ENCODE results near the gene ACOX1.

The ACOX1 gene

GRCh38 chr17:75922963-75923874 is 55.7 kb downstream of the ACOX1 start:
- DNase-seq = no peak
- no peak for TF ChIP-seq CTCF (IDR thresholded peaks at IDR 0.05; ENCODE audit: low read depth, low read length, missing control alignments)
- no peak overlapping the region for H3K27ac ChIP-seq
- H3K4me3 ChIP-seq (ENCODE audit: low read depth, low read length) = no peak overlapping the region
- in situ Hi-C loops (cut with HindIII; ENCODE audit: low pct_ligation_motif_present, low sequenced_read_pairs) = no loop called here
- H3K36me3 ChIP-seq (replicated peaks) = no peaks in the 10 kb centered on the region
- H3K27me3 ChIP-seq (replicated peaks) = no peaks in the 10 kb centered on the region

- Histone ChIP-seq H3K27ac (no peak overlapping the region), H3K4me3 (ENCODE audit: low read depth, low read length) (no peak overlapping the region), H3K27me3 (replicated peaks) (no peaks in the 10 kb centered on the region), H3K36me3 (replicated peaks) (no peaks in the 10 kb centered on the region)
- DNase-seq = no peak
- no peak for TF ChIP-seq CTCF (IDR thresholded peaks at IDR 0.05; ENCODE audit: low read depth, low read length, missing control alignments)
- in situ Hi-C loops (cut with HindIII; ENCODE audit: low pct_ligation_motif_present, low sequenced_read_pairs) = no loop called here
Observed at GRCh38 chr17:75922173-75922961, 56.6 kb downstream of the ACOX1 start.

GRCh38 chr17:75921596-75921995 is 57.4 kb downstream of the ACOX1 start:
- TF ChIP-seq CTCF (IDR thresholded peaks at IDR 0.05; ENCODE audit: low read depth, low read length, missing control alignments) = no peak
- no peak for DNase-seq
- H3K4me3 ChIP-seq (ENCODE audit: low read depth, low read length) = no peak overlapping the region
- H3K27me3 ChIP-seq (replicated peaks) = no peaks in the 10 kb centered on the region
- no peaks in the 10 kb centered on the region for H3K36me3 ChIP-seq (replicated peaks)
- in situ Hi-C loops (cut with HindIII; ENCODE audit: low pct_ligation_motif_present, low sequenced_read_pairs) = no loop called here
- H3K27ac ChIP-seq = no peak overlapping the region

GRCh38 chr17:75920045-75920560 is 58.9 kb downstream of the ACOX1 start:
- H3K36me3 ChIP-seq (replicated peaks) = no peaks in the 10 kb centered on the region
- in situ Hi-C loops (cut with HindIII; ENCODE audit: low pct_ligation_motif_present, low sequenced_read_pairs) = no loop called here
- no peak overlapping the region for H3K4me3 ChIP-seq (ENCODE audit: low read depth, low read length)
- no peak overlapping the region for H3K27ac ChIP-seq
- DNase-seq = no peak
- no peaks in the 10 kb centered on the region for H3K27me3 ChIP-seq (replicated peaks)
- no peak for TF ChIP-seq CTCF (IDR thresholded peaks at IDR 0.05; ENCODE audit: low read depth, low read length, missing control alignments)

GRCh38 chr17:75919611-75920010 is 59.4 kb downstream of the ACOX1 start:
- no peak overlapping the region for H3K4me3 ChIP-seq (ENCODE audit: low read depth, low read length)
- in situ Hi-C loops (cut with HindIII; ENCODE audit: low pct_ligation_motif_present, low sequenced_read_pairs) = no loop called here
- no peak for TF ChIP-seq CTCF (IDR thresholded peaks at IDR 0.05; ENCODE audit: low read depth, low read length, missing control alignments)
- H3K36me3 ChIP-seq (replicated peaks) = no peaks in the 10 kb centered on the region
- DNase-seq = no peak
- no peaks in the 10 kb centered on the region for H3K27me3 ChIP-seq (replicated peaks)
- no peak overlapping the region for H3K27ac ChIP-seq
